BE2C (cell line): ENCODE results near the gene DYRK2.
"Not testable (repeated sequence)": the region's sequence is repeated elsewhere in the genome, so short reads cannot be mapped to it uniquely, and the experiment has no call there.

ENCODE experiments used
- DNase-seq: peaks from one replicate; pipeline ENCODE4 v3.0.0-alpha.2; 2020
- H3K27me3 ChIP-seq: fragments of 250-450 bp; sonication (Bioruptor Pico); 2 replicates; pipeline ENCODE4 v1.5.1; 2020; ENCODE audit warnings: mild to moderate bottlenecking
- H3K36me3 ChIP-seq: fragments of 250-450 bp; sonication (Bioruptor Pico); 2 replicates; pipeline ENCODE4 v1.5.1; 2020; ENCODE audit warnings: mild to moderate bottlenecking
- H3K4me1 ChIP-seq: fragments of 250-450 bp; sonication (Bioruptor Pico); 2 replicates; pipeline ENCODE4 v1.5.1; 2020
- H3K4me3 ChIP-seq: 2 replicates; pipeline ENCODE4 v1.5.1; 2011; ENCODE audit warnings: low read depth, low read length
- H3K9me3 ChIP-seq: fragments of 250-450 bp; sonication (Bioruptor Pico); 2 replicates; pipeline ENCODE4 v1.5.1; 2020
- CTCF ChIP-seq: IDR thresholded peaks from 2 replicates; pipeline ENCODE4 v1.5.1; 2012; ENCODE audit warnings: mild to moderate bottlenecking, low read depth, low read length

The DYRK2 gene

GRCh38 chr12:67669217-67669933, 20.8 kb downstream of the DYRK2 start:
- TF ChIP-seq CTCF: no peak
- no peak overlapping the region for H3K4me3 ChIP-seq
- no peaks in the 10 kb centered on the region; the same call in 1 of the 2 replicates for H3K4me1 ChIP-seq
- H3K9me3 ChIP-seq: no peaks in the 10 kb centered on the region
- no peaks in the 10 kb centered on the region for H3K36me3 ChIP-seq
- DNase-seq: no peak
- H3K27me3 ChIP-seq: no peaks in the 10 kb centered on the region

- Histone ChIP-seq H3K4me3 (no peak overlapping the region), H3K4me1 (no peaks in the 10 kb centered on the region; the same call in 1 of the 2 replicates), H3K27me3 (no peaks in the 10 kb centered on the region), H3K36me3 (no peaks in the 10 kb centered on the region), H3K9me3 (no peaks in the 10 kb centered on the region)
- TF ChIP-seq CTCF: no peak
- DNase-seq: no peak
Measured at GRCh38 chr12:67669934-67670631, 21.5 kb downstream of the DYRK2 start.

- Histone ChIP-seq H3K27me3 (no peaks in the 10 kb centered on the region), H3K4me3 (no peak overlapping the region), H3K9me3 (no peaks in the 10 kb centered on the region), H3K36me3 (no peaks in the 10 kb centered on the region), H3K4me1 (no peaks in the 10 kb centered on the region; the same call in 1 of the 2 replicates)
- no peak for DNase-seq
- TF ChIP-seq CTCF: no peak
Measured at GRCh38 chr12:67671419-67671818, 22.9 kb downstream of the DYRK2 start.

- no peak overlapping the region for H3K4me3 ChIP-seq
- no peaks in the 10 kb centered on the region for H3K27me3 ChIP-seq
- H3K9me3 ChIP-seq: no peaks in the 10 kb centered on the region
- no peak for DNase-seq
- no peaks in the 10 kb centered on the region; the same call in 1 of the 2 replicates for H3K4me1 ChIP-seq
- no peaks in the 10 kb centered on the region for H3K36me3 ChIP-seq
- TF ChIP-seq CTCF: no peak
Measured at GRCh38 chr12:67671892-67672291, 23.3 kb downstream of the DYRK2 start.

GRCh38 chr12:67672507-67672906, 24.0 kb downstream of the DYRK2 start:
- H3K9me3 ChIP-seq, H3K27me3 ChIP-seq, DNase-seq, H3K36me3 ChIP-seq, H3K4me3 ChIP-seq, H3K4me1 ChIP-seq: not testable (repeated sequence)

GRCh38 chr12:67673509-67673908, 25.0 kb downstream of the DYRK2 start:
- not testable (repeated sequence) for H3K4me1 ChIP-seq, H3K4me3 ChIP-seq, H3K36me3 ChIP-seq, DNase-seq, H3K27me3 ChIP-seq, H3K9me3 ChIP-seq

GRCh38 chr12:67674417-67674816, 25.9 kb downstream of the DYRK2 start:
- no peaks in the 10 kb centered on the region for H3K27me3 ChIP-seq
- no peak overlapping the region for H3K4me3 ChIP-seq
- no peaks in the 10 kb centered on the region for H3K9me3 ChIP-seq
- DNase-seq: no peak
- H3K36me3 ChIP-seq: no peaks in the 10 kb centered on the region
- H3K4me1 ChIP-seq: no peaks in the 10 kb centered on the region; the same call in 1 of the 2 replicates
- no peak for TF ChIP-seq CTCF
